H1 (cell line): Measurements from ENCODE around the gene ARHGEF10L. TPM values are rescaled to one million over a fixed set of nuclear protein-coding genes. Genes with fewer than 3 reads are reported as not detected.

Experiments used
- CTCF ChIA-PET: fragments of 300-600 bp; sonication (Branson Sonifier 250); formaldehyde crosslinking; loops from one replicate; lab custom pipeline; 2021; ENCODE audit not compliant: partially characterized antibody; lab: Charles Lee
- POLR2A ChIA-PET: fragments of 300-600 bp; sonication (Branson Sonifier 250); formaldehyde crosslinking; loops from one replicate; lab custom pipeline; 2021; ENCODE audit warnings: inconsistent platforms; ENCODE audit not compliant: partially characterized antibody; lab: Charles Lee
- DNase-seq, 2 experiments: peaks; one replicate each; pipeline versions ENCODE4 v3.0.0 to v3.0.0-alpha.2; 2010 to 2022; ENCODE audit warnings: low spot score in 2 of 2, low read depth in 1 of 2, mixed read lengths in 1 of 2
- FAIRE-seq: peaks from 2 replicates; lab custom pipeline; 2011; peaks lifted over from hg19 to GRCh38; lab: Jason Lieb, UNC
- H2AFZ ChIP-seq: 2 replicates; pipeline ENCODE4 v1.8.1; 2012; ENCODE audit warnings: low read length, inconsistent platforms
- H2AK5ac ChIP-seq: 2 replicates; pipeline ENCODE4 v1.6.1; 2013; ENCODE audit warnings: low read depth, low read length
- H2BK120ac ChIP-seq: replicated peaks from 2 replicates; pipeline ENCODE3; 2013; ENCODE audit warnings: low read depth, low read length, inconsistent platforms
- H2BK12ac ChIP-seq: 2 replicates; pipeline ENCODE4 v1.6.1; 2013; ENCODE audit warnings: low read depth, low read length
- H2BK15ac ChIP-seq: 2 replicates; pipeline ENCODE4 v1.6.1; 2013; ENCODE audit warnings: low read length
- H2BK20ac ChIP-seq: 2 replicates; pipeline ENCODE4 v1.6.1; 2013; ENCODE audit warnings: low read length
- H2BK5ac ChIP-seq: 2 replicates; pipeline ENCODE4 v1.6.1; 2013; ENCODE audit warnings: low read depth, low read length
- H3K14ac ChIP-seq: 2 replicates; pipeline ENCODE4 v1.6.1; 2013; ENCODE audit warnings: inconsistent platforms; ENCODE audit not compliant: insufficient read length
- H3K18ac ChIP-seq: 2 replicates; pipeline ENCODE4 v1.6.1; 2013; ENCODE audit warnings: low read length; ENCODE audit errors: extremely low read depth
- H3K23ac ChIP-seq: 2 replicates; pipeline ENCODE4 v1.6.1; 2013; ENCODE audit warnings: inconsistent platforms; ENCODE audit not compliant: insufficient read length
- H3K23me2 ChIP-seq: 2 replicates; pipeline ENCODE4 v1.6.1; 2013; ENCODE audit warnings: low read depth, low read length
- H3K27ac ChIP-seq: 2 replicates; pipeline ENCODE4 v1.6.1; 2011; ENCODE audit warnings: low read depth, low read length, inconsistent platforms
- H3K27me3 ChIP-seq, 4 experiments: replicated peaks in 1 of 4; 1 replicate in 1 of 4; 2 replicates in 3 of 4; pipeline versions ENCODE4 v1.6.1 to v1.8.1; 2011 to 2013; ENCODE audit warnings: low read length in 3 of 4, mild to moderate bottlenecking in 3 of 4, inconsistent platforms in 2 of 4, mixed read lengths in 2 of 4, moderate library complexity in 1 of 4; ENCODE audit not compliant: control insufficient read depth in 3 of 4, insufficient read depth in 3 of 4; ENCODE audit errors: extremely low read depth in 1 of 4
- H3K36me3 ChIP-seq, 4 experiments: 2 replicates each; pipeline versions ENCODE4 v1.6.1 to v1.8.1; 2011 to 2013; ENCODE audit warnings: mild to moderate bottlenecking in 4 of 4, low read length in 3 of 4, moderate library complexity in 2 of 4, control low read depth in 1 of 4, inconsistent platforms in 1 of 4; ENCODE audit not compliant: insufficient read depth in 4 of 4, control insufficient read depth in 2 of 4
- H3K4ac ChIP-seq: replicated peaks from 2 replicates; pipeline ENCODE3; 2013; ENCODE audit warnings: low read length, low read depth, mixed read lengths, inconsistent platforms; ENCODE audit not compliant: insufficient read length
- H3K4me1 ChIP-seq, 4 experiments: replicated peaks in 1 of 4; 1 replicate in 1 of 4; 2 replicates in 3 of 4; pipeline versions ENCODE4 v1.6.1 to v1.8.1; 2011 to 2013; ENCODE audit warnings: low read length in 3 of 4, inconsistent platforms in 2 of 4, mixed read lengths in 1 of 4; ENCODE audit not compliant: insufficient read depth in 4 of 4, control insufficient read depth in 3 of 4
- H3K4me2 ChIP-seq, 2 experiments: 2 replicates each; pipeline versions ENCODE4 v1.6.1 to v1.8.1; 2011 to 2013; ENCODE audit warnings: low read depth in 2 of 2, low read length in 2 of 2, control low read depth in 1 of 2, inconsistent platforms in 1 of 2, mild to moderate bottlenecking in 1 of 2; ENCODE audit not compliant: insufficient read depth in 1 of 2
- H3K4me3 ChIP-seq, 4 experiments: fragments of 200-600, 300-600 bp in 1 of 4; sonication (generic), shearing (Covaris generic), sonication (Bioruptor Twin) in 1 of 4; 2 replicates each; pipeline versions ENCODE4 v1.5.1 to v1.8.1; 2011 to 2016; ENCODE audit warnings: low read length in 4 of 4, low read depth in 3 of 4, control low read depth in 2 of 4, inconsistent platforms in 2 of 4, mild to moderate bottlenecking in 2 of 4, mixed read lengths in 1 of 4, moderate library complexity in 1 of 4; ENCODE audit not compliant: insufficient read depth in 2 of 4; ENCODE audit errors: extremely low read depth in 1 of 4
- H3K56ac ChIP-seq: replicated peaks from 2 replicates; pipeline ENCODE3; 2013; ENCODE audit warnings: low read depth, mild to moderate bottlenecking, mixed read lengths, low read length, inconsistent platforms; ENCODE audit not compliant: insufficient read length
- H3K79me1 ChIP-seq: 2 replicates; pipeline ENCODE4 v1.6.1; 2013; ENCODE audit warnings: low read depth, low read length, control low read depth
- H3K79me2 ChIP-seq, 2 experiments: 2 replicates each; pipeline versions ENCODE4 v1.6.1 to v1.8.1; 2012 to 2013; ENCODE audit warnings: low read length in 2 of 2, mild to moderate bottlenecking in 2 of 2, inconsistent platforms in 1 of 2; ENCODE audit not compliant: insufficient read depth in 2 of 2, control insufficient read depth in 1 of 2
- H3K9ac ChIP-seq, 4 experiments: replicated peaks in 1 of 4; 1 replicate in 1 of 4; 2 replicates in 3 of 4; pipeline versions ENCODE4 v1.6.1 to v1.8.1; 2011 to 2013; ENCODE audit warnings: low read depth in 3 of 4, low read length in 3 of 4, control low read depth in 2 of 4, mild to moderate bottlenecking in 2 of 4, moderate library complexity in 2 of 4, inconsistent platforms in 1 of 4; ENCODE audit errors: extremely low read depth in 1 of 4
- H3K9me3 ChIP-seq, 2 experiments: 2 replicates each; pipeline versions ENCODE4 v1.6.1 to v1.8.1; 2012 to 2013; ENCODE audit warnings: mild to moderate bottlenecking in 2 of 2, moderate library complexity in 2 of 2, control low read depth in 1 of 2, inconsistent platforms in 1 of 2, low read depth in 1 of 2, low read length in 1 of 2, mixed read lengths in 1 of 2; ENCODE audit not compliant: insufficient read depth in 2 of 2
- H4K20me1 ChIP-seq, 2 experiments: replicated peaks in 1 of 2; 2 replicates each; pipeline versions ENCODE3 to v1.8.1; 2011 to 2013; ENCODE audit warnings: inconsistent platforms in 2 of 2, low read length in 2 of 2, mild to moderate bottlenecking in 1 of 2; ENCODE audit not compliant: insufficient read depth in 2 of 2, control insufficient read depth in 1 of 2
- H4K5ac ChIP-seq: 2 replicates; pipeline ENCODE4 v1.6.1; 2013; ENCODE audit warnings: low read length, low read depth, mixed read lengths, inconsistent platforms; ENCODE audit not compliant: insufficient read length
- H4K8ac ChIP-seq: 2 replicates; pipeline ENCODE4 v1.8.0; 2013; ENCODE audit warnings: mild to moderate bottlenecking, moderate library complexity, low read length, inconsistent platforms; ENCODE audit not compliant: insufficient read depth; ENCODE audit errors: extremely low read depth
- H4K91ac ChIP-seq: replicated peaks from 2 replicates; pipeline ENCODE3; 2013; ENCODE audit warnings: low read length, mixed read lengths, inconsistent platforms; ENCODE audit not compliant: insufficient read length
- MAFK ChIP-seq: IDR thresholded peaks from 2 replicates; pipeline ENCODE4 v1.6.1; 2012; ENCODE audit warnings: low read depth, mild to moderate bottlenecking, improper control_type of control experiment, low read length
- WGBS, 2 experiments: shearing (Covaris generic) in 1 of 2; methylation state at CpG; one replicate each; pipeline versions ENCODE4 v1.1.6 to v1.1.7; 2013 to 2015; ENCODE audit warnings: low lambda C conversion rate in 2 of 2, mixed read lengths in 2 of 2, inconsistent platforms in 1 of 2, low coverage in 1 of 2, missing lambda C conversion rate in 1 of 2; ENCODE audit not compliant: insufficient replicate concordance in 2 of 2, insufficient coverage in 1 of 2, insufficient read length in 1 of 2; ENCODE audit errors: extremely low coverage in 1 of 2, missing lambda C conversion rate in 1 of 2; 5-methylcytosine and 5-hydroxymethylcytosine counted together
- polyA plus RNA-seq, 7 experiments: library from polyadenylated mRNA; depleted of rRNA in 3 of 7; stranded (reverse) in 5 of 7; unstranded in 2 of 7; fragments of >200 nt in 5 of 7; fragments of 200-250 nt in 2 of 7; gene quantifications; 1 replicate in 5 of 7; 2 replicates in 1 of 7; 4 replicates in 1 of 7; pipeline versions ENCODE4 v1.2.1 to v1.2.3, GENCODE V29; 2011 to 2013; ENCODE audit warnings: missing spikeins in 2 of 7, mixed read lengths in 2 of 7
- total RNA-seq: library from RNA; stranded (reverse); fragmentation: NEBNext Ultra II Directional; extraction: Animal tissue kit (Norgen Biotek cat#: 25700); gene quantifications from 2 replicates; pipeline ENCODE4 v1.2.1, GENCODE V29; 2021
- TF ChIP-seq, protein P1 (sequence below): IDR thresholded peaks from 2 replicates; pipeline ENCODE4 v1.6.1; 2012; ENCODE audit warnings: inconsistent platforms

Gene ARHGEF10L
- total and polyA plus RNA-seq, 2 of the 8 experiments (the other 6 are each of a cell fraction or from before 2014, with no cell fraction given), result 33.6 to 39.6 TPM

DNA sequence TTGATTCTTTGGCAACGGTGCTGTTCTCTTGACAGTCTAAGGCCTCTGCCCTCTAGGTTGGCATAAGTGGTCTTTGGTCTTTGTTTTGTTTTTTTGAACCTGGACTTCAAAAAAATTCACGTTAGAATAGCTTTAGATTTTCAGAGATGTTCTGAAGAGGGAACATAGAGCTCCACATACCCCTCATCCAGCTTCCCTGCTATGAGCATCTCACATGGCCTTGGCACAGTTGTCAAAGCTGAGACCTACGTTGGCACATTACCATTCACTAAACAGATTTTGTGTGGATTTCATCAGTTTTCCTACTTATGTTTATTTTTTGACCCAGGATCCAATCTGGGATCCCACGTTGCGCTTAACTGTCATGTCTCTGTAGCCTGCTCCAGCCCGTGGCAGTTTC lies 60.8 kb downstream of the ARHGEF10L start:
- no peak overlapping the region for H2AK5ac ChIP-seq
- no peaks in the 10 kb centered on the region for H4K20me1 ChIP-seq
- H3K79me2 ChIP-seq, result peaks cover 0 to 4% of the 10 kb centered on the region in 2 experiments; a peak in 1 of 4 replicates
- no peak overlapping the region for H3K23ac ChIP-seq
- H2BK120ac ChIP-seq, result no peak overlapping the region
- no peak overlapping the region for H3K4me2 ChIP-seq
- H2BK12ac ChIP-seq, result no peak overlapping the region
- H3K14ac ChIP-seq, result no peak overlapping the region
- H3K56ac ChIP-seq, result no peak overlapping the region
- H3K79me1 ChIP-seq, result peaks cover 12% of the 10 kb centered on the region; the same call in 1 of the 2 replicates
- FAIRE-seq (no peak), DNase-seq (no peak)
- peaks cover 0 to 2% (median under 1%) of the 10 kb centered on the region in 4 experiments; a peak in 3 of 7 replicates for H3K4me1 ChIP-seq
- no peak overlapping the region for H3K4ac ChIP-seq
- no peaks in the 10 kb centered on the region for H3K27me3 ChIP-seq
- H4K91ac ChIP-seq, result no peak overlapping the region
- no peak overlapping the region for H2BK20ac ChIP-seq
- no peaks in the 10 kb centered on the region for H3K23me2 ChIP-seq
- H2BK5ac ChIP-seq, result 0 out of 2 replicates have a peak overlapping the region, but pooled peaks have one; percentile 24
- ChIA-PET POLR2A (interaction anchor here (0.9 kb wide), 1 partner anchor 13 kb away, joined by 3 read pairs; no protein-coding TSS in a partner anchor), CTCF (interaction anchor here (0.8 to 86.2 kb wide), 9 partner anchors 8 to 119 kb away, joined by 3 to 1640 read pairs (median 4); no protein-coding TSS in a partner anchor)
- H2BK15ac ChIP-seq, result no peak overlapping the region
- H4K8ac ChIP-seq, result no peak overlapping the region
- no peak overlapping the region for H3K18ac ChIP-seq
- no peak overlapping the region for H4K5ac ChIP-seq
- no peak overlapping the region for H2AFZ ChIP-seq
- no peak overlapping the region for H3K9ac ChIP-seq
- WGBS, 2 experiments, result 93% methylated on average over 6 of the region's 6 CpGs; no CpG with 5 or more reads in 1 of the 2 experiments
- no peaks in the 10 kb centered on the region for H3K9me3 ChIP-seq
- H3K4me3 ChIP-seq, result no peak overlapping the region
- no peak overlapping the region for H3K27ac ChIP-seq
- H3K36me3 ChIP-seq, result peaks cover 0 to 2% (median 0%) of the 10 kb centered on the region in 4 experiments; a peak in 4 of 8 replicates
- TF ChIP-seq, protein P1, sequence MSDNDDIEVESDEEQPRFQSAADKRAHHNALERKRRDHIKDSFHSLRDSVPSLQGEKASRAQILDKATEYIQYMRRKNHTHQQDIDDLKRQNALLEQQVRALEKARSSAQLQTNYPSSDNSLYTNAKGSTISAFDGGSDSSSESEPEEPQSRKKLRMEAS, result no peak
- no peak for TF ChIP-seq MAFK
